BE2C (cell line): Measurements from ENCODE around the gene PHF19.

ENCODE experiments used
- DNase-seq: peaks from one replicate; pipeline ENCODE4 v3.0.0-alpha.2; 2020
- H3K27me3 ChIP-seq: fragments of 250-450 bp; sonication (Bioruptor Pico); 2 replicates; pipeline ENCODE4 v1.5.1; 2020; ENCODE audit warnings: mild to moderate bottlenecking
- H3K36me3 ChIP-seq: fragments of 250-450 bp; sonication (Bioruptor Pico); 2 replicates; pipeline ENCODE4 v1.5.1; 2020; ENCODE audit warnings: mild to moderate bottlenecking
- H3K4me1 ChIP-seq: fragments of 250-450 bp; sonication (Bioruptor Pico); 2 replicates; pipeline ENCODE4 v1.5.1; 2020
- H3K4me3 ChIP-seq: 2 replicates; pipeline ENCODE4 v1.5.1; 2011; ENCODE audit warnings: low read depth, low read length
- H3K9me3 ChIP-seq: fragments of 250-450 bp; sonication (Bioruptor Pico); 2 replicates; pipeline ENCODE4 v1.5.1; 2020
- TF ChIP-seq, protein P1 (sequence below): IDR thresholded peaks from 2 replicates; pipeline ENCODE4 v1.5.1; 2012; ENCODE audit warnings: mild to moderate bottlenecking, low read depth, low read length

Gene PHF19

DNA sequence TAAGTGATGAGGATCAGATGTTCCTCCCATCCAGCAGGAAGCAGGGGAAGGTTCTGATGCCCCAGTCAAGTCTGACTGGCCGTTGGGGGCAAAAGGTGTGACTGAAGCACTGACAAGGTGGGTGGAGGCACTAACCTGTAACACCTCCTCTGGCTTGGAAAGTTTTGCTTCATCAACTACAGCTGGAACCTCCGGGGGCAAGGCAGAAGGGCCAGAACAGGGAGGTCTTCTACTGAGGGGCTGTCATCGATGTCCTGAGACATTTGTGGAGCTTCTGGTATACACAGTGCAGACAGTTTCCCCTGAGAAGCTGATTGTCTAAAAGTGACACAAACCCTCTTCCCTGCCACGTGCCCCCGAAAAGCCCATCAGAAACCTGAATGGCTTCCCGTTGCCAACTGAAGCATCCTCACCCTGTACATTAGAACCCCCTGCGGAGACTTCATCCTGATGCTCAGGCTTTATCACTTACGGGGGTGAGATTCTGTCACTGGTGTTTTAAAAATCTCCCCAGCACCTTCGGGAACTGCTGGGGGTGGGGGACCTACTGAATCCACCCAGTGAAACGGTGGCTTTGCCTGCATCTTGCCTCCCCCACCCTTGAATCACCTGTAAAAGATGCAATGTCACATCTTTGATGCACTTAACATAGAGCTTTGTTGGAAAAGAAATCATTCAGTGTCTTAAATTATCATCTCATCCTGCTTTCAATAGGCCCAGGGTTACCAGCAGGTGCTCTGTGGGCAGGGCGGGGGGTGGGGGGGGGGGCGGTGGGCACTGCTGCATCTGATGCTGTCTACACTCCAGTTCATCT lies 25.0 kb upstream of the PHF19 start:
- DNase-seq: no peak
- TF ChIP-seq, protein P1, sequence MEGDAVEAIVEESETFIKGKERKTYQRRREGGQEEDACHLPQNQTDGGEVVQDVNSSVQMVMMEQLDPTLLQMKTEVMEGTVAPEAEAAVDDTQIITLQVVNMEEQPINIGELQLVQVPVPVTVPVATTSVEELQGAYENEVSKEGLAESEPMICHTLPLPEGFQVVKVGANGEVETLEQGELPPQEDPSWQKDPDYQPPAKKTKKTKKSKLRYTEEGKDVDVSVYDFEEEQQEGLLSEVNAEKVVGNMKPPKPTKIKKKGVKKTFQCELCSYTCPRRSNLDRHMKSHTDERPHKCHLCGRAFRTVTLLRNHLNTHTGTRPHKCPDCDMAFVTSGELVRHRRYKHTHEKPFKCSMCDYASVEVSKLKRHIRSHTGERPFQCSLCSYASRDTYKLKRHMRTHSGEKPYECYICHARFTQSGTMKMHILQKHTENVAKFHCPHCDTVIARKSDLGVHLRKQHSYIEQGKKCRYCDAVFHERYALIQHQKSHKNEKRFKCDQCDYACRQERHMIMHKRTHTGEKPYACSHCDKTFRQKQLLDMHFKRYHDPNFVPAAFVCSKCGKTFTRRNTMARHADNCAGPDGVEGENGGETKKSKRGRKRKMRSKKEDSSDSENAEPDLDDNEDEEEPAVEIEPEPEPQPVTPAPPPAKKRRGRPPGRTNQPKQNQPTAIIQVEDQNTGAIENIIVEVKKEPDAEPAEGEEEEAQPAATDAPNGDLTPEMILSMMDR: no peak
- Histone ChIP-seq H3K36me3 (no peaks in the 10 kb centered on the region), H3K4me3 (no peak overlapping the region), H3K27me3 (no peaks in the 10 kb centered on the region), H3K9me3 (no peaks in the 10 kb centered on the region), H3K4me1 (no peaks in the 10 kb centered on the region)

DNA sequence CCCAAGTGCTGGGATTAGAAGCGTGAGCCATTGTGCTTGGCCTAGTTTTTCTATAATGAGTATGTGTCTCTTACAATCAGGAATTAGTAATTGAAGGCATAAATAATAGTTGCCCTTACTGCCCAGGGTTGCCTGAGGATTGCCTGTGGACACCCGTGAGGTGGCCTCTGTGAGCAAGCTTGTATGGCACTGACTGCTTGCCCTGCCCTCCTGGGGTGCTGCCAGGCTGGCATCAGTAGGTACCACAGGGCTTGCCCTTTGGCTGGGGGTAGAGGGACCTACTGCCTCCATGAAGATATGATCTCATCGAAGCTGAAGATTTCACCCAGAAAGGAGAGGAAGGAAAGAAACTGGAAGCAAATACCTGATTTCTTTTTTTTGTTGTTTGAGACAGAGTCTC lies 23.8 kb upstream of the PHF19 start:
- TF ChIP-seq, protein P1: no peak
- H3K36me3 ChIP-seq: no peaks in the 10 kb centered on the region
- H3K27me3 ChIP-seq: no peaks in the 10 kb centered on the region
- H3K4me3 ChIP-seq: no peak overlapping the region
- no peaks in the 10 kb centered on the region for H3K4me1 ChIP-seq
- no peaks in the 10 kb centered on the region for H3K9me3 ChIP-seq
- DNase-seq: no peak

DNA sequence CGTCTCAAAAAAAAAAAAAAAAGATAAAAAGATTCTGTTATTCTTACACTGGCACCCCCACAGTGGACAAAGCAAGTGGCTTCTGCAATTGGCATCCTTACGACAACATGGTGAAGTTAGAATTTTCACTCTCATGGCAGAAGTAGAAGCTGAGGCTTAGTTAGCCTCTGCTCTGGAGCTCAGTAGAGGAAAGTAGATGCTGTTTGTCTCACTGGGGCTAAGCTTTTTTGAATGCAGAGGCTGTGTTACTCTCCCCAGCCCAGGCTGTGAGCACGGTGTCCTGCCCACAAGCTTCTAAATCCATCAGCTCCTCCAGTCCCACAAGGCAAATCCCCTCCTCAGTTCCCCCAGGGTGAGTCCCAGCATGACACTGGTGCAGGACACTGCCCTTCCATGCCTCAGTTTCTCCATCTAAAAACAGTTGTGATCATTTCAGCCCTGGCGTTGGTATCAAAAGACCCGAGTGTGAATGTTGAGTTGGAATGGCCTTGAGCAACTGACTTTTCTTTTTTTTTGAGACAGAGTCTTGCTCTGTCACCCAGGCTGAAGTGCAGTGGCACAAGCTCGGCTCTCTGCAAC lies 22.6 kb upstream of the PHF19 start:
- H3K4me1 ChIP-seq: no peaks in the 10 kb centered on the region

DNA sequence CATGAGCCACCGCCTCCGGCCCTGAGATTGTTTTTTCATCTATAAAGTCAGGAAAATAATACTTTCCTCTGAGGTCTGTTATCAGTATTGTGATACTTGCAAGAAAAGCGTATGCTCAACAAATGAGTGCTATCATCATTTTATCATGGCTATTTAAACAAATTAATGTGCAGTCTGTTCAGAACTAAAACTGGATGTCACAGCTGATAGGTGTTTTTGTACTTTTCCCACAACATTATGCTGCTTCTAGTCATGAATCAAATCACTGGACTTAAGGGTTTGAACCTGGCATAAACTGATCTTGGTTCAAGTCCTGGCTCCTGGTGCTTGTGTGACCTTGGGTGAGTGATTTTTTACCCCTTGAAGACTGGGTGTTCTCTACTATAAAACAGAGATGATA lies 21.4 kb upstream of the PHF19 start:
- Histone ChIP-seq H3K9me3 (no peaks in the 10 kb centered on the region), H3K4me3 (no peak overlapping the region), H3K36me3 (no peaks in the 10 kb centered on the region), H3K4me1 (no peaks in the 10 kb centered on the region), H3K27me3 (no peaks in the 10 kb centered on the region)
- TF ChIP-seq, protein P1: no peak
- no peak for DNase-seq

More for the DNA sequence above, 22.6 kb upstream of the PHF19 start:
- Histone ChIP-seq H3K4me3 (no peak overlapping the region), H3K27me3 (no peaks in the 10 kb centered on the region), H3K36me3 (no peaks in the 10 kb centered on the region), H3K9me3 (no peaks in the 10 kb centered on the region)
- no peak for DNase-seq
- TF ChIP-seq, protein P1: no peak

DNA sequence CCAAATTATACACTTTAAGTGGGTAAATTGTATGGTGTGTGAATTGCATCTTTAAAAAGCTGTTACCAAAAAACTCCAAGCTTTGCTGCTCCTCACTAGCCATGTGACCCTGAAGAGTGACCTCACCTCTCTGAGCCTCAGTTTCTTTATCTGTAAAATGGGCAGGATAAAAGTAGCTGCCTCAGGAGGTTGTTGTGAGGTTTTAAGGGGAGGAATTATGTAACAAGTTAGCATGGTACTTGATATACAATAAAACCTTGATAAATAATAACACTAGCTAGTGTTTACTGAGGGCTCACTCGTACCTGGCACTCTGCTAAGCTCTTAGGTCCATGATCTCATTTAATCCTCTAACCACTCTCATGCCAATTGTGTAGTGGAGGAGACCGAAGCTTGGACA lies 19.0 kb upstream of the PHF19 start:
- H3K4me3 ChIP-seq: no peak overlapping the region
- no peaks in the 10 kb centered on the region for H3K36me3 ChIP-seq
- no peaks in the 10 kb centered on the region for H3K4me1 ChIP-seq
- no peak for DNase-seq
- H3K9me3 ChIP-seq: no peaks in the 10 kb centered on the region
- H3K27me3 ChIP-seq: no peaks in the 10 kb centered on the region
- TF ChIP-seq, protein P1: no peak
